Testis (tissue), 2 donors: ENCODE measurements around the gene MYO1H.

Experiments used
- POLR2A ChIP-seq: fragments of 450-650 bp; IDR thresholded peaks from one replicate; pipeline ENCODE4 v1.6.1; 2017; ENCODE audit warnings: antibody characterized with exemption, mild to moderate bottlenecking, moderate library complexity
- TF ChIP-seq, protein P1 (sequence below), 3 experiments: fragments of 450-650 bp in 2 of 3; fragments of 200-600 bp in 1 of 3; sonication (generic) in 1 of 3; IDR thresholded peaks; one replicate each; pipeline ENCODE4 v1.5.1; 2016 to 2019; ENCODE audit warnings: antibody characterized with exemption in 3 of 3, mild to moderate bottlenecking in 2 of 3, moderate library complexity in 1 of 3

DNA sequence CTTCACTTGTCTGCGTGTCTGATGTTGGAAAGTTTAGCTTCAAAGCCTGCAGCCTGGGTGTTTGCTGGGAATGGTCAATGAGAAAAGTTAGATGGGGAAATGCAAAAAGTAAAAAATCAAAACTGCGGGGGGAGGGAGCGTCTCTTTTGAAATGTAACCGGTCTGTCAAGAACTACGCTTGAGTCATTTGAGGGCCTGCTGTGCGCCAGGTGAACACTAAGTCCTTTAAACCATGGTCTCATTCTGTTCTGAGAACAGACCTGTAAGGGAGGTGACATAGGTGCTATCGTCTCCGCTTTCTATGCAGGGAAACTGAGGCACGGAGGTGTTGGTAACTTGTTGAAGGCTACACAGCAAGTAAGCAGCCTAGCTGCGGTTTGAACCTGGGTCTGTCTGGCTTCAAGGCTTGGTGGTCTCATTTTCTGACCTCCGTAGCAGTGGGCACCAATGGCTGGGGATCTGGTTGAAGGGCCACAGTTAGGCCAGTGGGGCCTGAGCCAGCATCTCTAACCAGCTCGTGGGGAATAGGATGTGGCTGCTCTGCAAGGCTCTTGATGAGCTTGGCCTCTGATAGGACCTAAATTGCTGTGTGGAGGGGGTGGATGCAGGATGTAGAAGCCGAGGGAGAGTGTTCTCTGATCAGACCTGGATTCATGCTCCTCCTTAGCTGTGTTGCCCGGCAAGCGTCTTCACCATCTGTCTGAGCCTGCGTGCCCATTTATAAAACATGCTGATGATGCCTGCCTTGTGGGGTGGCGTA is 87.9 kb downstream of the MYO1H start:
- TF ChIP-seq, protein P1, sequence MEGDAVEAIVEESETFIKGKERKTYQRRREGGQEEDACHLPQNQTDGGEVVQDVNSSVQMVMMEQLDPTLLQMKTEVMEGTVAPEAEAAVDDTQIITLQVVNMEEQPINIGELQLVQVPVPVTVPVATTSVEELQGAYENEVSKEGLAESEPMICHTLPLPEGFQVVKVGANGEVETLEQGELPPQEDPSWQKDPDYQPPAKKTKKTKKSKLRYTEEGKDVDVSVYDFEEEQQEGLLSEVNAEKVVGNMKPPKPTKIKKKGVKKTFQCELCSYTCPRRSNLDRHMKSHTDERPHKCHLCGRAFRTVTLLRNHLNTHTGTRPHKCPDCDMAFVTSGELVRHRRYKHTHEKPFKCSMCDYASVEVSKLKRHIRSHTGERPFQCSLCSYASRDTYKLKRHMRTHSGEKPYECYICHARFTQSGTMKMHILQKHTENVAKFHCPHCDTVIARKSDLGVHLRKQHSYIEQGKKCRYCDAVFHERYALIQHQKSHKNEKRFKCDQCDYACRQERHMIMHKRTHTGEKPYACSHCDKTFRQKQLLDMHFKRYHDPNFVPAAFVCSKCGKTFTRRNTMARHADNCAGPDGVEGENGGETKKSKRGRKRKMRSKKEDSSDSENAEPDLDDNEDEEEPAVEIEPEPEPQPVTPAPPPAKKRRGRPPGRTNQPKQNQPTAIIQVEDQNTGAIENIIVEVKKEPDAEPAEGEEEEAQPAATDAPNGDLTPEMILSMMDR (IDR thresholded peaks at IDR 0.05) = no peak
- no peak for TF ChIP-seq POLR2A
